ENCODE results near the gene PITX2. TPM values are rescaled to one million over a fixed set of nuclear protein-coding genes. Genes with fewer than 3 reads are reported as not detected.
A peak's percentile ranks its signal among the peaks of the same experiment; 100 is the strongest.

Gene PITX2
- polyA plus RNA-seq, 2 of the 4 experiments (the other 2 are of a cell fraction): 1.1 to 2.6 TPM

DNA sequence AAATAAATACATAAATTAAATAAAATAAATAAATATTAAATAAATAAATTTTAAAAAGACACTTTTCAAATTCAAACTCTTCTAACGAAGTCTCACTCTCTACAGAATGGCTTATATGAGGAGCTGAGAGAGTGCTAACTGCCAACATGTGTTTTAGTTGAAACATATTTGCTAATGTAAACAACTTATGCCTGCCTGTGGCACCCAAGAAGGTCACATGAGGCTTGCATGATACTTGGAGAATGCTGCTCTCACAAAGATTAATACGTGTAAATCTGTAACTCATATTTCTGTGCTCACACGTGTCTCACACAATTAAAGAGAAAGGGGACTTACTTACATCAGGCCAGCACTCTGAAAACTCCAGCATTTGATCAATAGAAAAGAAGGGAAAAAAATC lies 43.2 kb upstream of the PITX2 start:
- FAIRE-seq (no peak), ATAC-seq (no peak), DNase-seq (ENCODE audit: low read depth in 1 of 2, low spot score in 1 of 2) (no peak)
- TF ChIP-seq KDM1A (IDR thresholded peaks at IDR 0.05; ENCODE audit: low read depth): no peak
- TF ChIP-seq ZSCAN20 (CRISPR knock-in tag; IDR thresholded peaks at IDR 0.05): no peak
- Histone ChIP-seq H3K9me3 (no peaks in the 10 kb centered on the region), H3K27ac (no peak overlapping the region), H3K4me1 (peaks cover 17% of the 10 kb centered on the region), H3K4me2 (no peak overlapping the region), H3K4me3 (no peak overlapping the region)
- WGBS (ENCODE audit: missing lambda C conversion rate): 70% methylated on average over 3 of the region's 3 CpGs
- POLR2A ChIA-PET: no interaction called here
- CTCF ChIA-PET: no interaction called here

DNA sequence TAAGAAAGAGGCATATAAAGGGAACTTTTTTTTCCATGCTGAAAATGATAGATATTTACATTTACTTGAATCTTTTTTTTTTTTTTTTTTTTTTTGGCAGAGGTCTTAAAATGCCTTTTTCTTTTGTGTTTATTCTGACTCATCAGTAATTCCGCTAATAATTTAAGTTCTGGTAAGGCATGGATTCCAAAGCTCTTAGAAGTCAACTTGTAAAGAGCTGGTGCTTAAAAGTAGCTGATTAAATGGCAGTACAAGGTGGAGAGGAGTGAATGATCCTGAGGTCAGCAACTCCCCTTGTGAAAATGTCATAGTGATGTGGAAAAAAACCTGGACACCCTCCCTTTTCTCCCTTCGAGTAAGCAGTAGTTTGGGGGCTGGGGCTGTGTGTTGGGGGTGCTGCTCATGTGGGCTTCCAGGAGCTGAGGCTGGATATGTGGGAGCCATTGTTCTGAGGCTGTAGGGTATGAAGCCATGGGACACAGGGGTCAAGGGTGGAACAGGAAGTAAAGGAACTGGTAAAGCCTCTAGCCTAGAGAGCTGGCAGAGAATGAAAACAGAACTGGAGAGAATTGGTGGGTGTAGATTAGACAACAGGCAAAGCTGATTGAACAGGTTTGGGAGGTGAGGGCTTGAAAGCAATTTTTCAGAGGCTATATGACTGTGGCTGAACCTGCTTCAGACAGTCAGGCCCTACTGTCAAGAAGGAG lies 41.0 kb upstream of the PITX2 start:
- ATAC-seq (no peak; a peak in 1 of 6 replicates), FAIRE-seq (no peak), DNase-seq (ENCODE audit: low read depth in 1 of 2, low spot score in 1 of 2) (peak in 1 of 2 experiments; percentile 4)
- ChIA-PET POLR2A (no interaction called here), CTCF (no interaction called here)
- Histone ChIP-seq H3K27ac (peak overlapping the region in 1 of 2 experiments; percentile 52; a peak in 4 of 6 replicates), H3K4me3 (no peak overlapping the region), H3K9me3 (no peaks in the 10 kb centered on the region), H3K4me1 (peaks cover 17% of the 10 kb centered on the region), H3K4me2 (peak overlapping the region; percentile 41; the same call in 1 of the 3 replicates)
- WGBS (ENCODE audit: missing lambda C conversion rate): 9% methylated on average over 2 of the region's 2 CpGs
- TF ChIP-seq ZNF302 (CRISPR knock-in tag; IDR thresholded peaks at IDR 0.05) (no peak), FOXS1 (CRISPR knock-in tag; IDR thresholded peaks at IDR 0.05) (no peak), HDAC2 (IDR thresholded peaks at IDR 0.05) (no peak), KDM1A (IDR thresholded peaks at IDR 0.05; ENCODE audit: low read depth) (no peak), CBX8 (IDR thresholded peaks at IDR 0.05) (no peak), BHLHE40 (IDR thresholded peaks at IDR 0.05; ENCODE audit: low read depth, low read length) (no peak), HOXB13 (CRISPR knock-in tag; IDR thresholded peaks at IDR 0.05; ENCODE audit: low read depth) (no peak), NPAS2 (CRISPR knock-in tag; IDR thresholded peaks at IDR 0.05; ENCODE audit: borderline replicate concordance) (no peak), NFE2L2 (conservative IDR thresholded peaks at IDR 0.05; ENCODE audit: low read length) (no peak)
- TF ChIP-seq, protein P1, sequence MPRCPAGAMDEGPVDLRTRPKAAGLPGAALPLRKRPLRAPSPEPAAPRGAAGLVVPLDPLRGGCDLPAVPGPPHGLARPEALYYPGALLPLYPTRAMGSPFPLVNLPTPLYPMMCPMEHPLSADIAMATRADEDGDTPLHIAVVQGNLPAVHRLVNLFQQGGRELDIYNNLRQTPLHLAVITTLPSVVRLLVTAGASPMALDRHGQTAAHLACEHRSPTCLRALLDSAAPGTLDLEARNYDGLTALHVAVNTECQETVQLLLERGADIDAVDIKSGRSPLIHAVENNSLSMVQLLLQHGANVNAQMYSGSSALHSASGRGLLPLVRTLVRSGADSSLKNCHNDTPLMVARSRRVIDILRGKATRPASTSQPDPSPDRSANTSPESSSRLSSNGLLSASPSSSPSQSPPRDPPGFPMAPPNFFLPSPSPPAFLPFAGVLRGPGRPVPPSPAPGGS (IDR thresholded peaks at IDR 0.05): no peak

DNA sequence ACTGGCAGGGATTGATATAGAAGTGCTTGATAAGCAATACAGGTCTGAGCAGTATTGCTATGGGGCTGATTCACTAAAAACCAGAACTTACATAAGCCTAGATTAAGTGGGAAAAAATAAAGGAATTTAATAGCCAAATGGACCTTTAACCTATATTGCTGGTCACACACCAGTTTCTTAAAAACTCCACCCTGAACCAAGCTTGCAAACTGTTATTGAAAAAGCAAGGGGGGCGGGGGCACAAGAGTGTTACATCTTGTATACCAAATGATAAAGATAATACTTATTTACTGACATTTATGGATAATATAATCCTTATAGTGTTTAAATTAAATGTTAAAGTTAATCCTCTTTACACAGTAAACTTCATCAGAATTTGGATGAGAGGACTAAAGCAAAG lies 40.3 kb upstream of the PITX2 start:
- TF ChIP-seq CBX8 (IDR thresholded peaks at IDR 0.05) (no peak), EHMT2 (IDR thresholded peaks at IDR 0.05; ENCODE audit: low read depth) (no peak), FOSL2 (IDR thresholded peaks at IDR 0.05) (no peak), FOSL2 (CRISPR knock-in tag; IDR thresholded peaks at IDR 0.05) (no peak), FOXS1 (CRISPR knock-in tag; IDR thresholded peaks at IDR 0.05) (no peak), NPAS2 (CRISPR knock-in tag; IDR thresholded peaks at IDR 0.05; ENCODE audit: borderline replicate concordance) (no peak), JUNB (IDR thresholded peaks at IDR 0.05) (no peak)
- ChIA-PET CTCF (no interaction called here), POLR2A (no interaction called here)
- peak overlapping the region; percentile 41; the same call in 1 of the 3 replicates for H3K4me2 ChIP-seq
- WGBS (ENCODE audit: missing lambda C conversion rate): 42% methylated on average over 1 of the region's 1 CpG
- DNase-seq (ENCODE audit: low read depth in 1 of 2, low spot score in 1 of 2): no peak
- no peak for ATAC-seq
- H3K4me3 ChIP-seq: no peak overlapping the region
- H3K9me3 ChIP-seq: no peaks in the 10 kb centered on the region
- no peak for FAIRE-seq
- H3K4me1 ChIP-seq: peaks cover 17% of the 10 kb centered on the region
- H3K27ac ChIP-seq: no peak overlapping the region

DNA sequence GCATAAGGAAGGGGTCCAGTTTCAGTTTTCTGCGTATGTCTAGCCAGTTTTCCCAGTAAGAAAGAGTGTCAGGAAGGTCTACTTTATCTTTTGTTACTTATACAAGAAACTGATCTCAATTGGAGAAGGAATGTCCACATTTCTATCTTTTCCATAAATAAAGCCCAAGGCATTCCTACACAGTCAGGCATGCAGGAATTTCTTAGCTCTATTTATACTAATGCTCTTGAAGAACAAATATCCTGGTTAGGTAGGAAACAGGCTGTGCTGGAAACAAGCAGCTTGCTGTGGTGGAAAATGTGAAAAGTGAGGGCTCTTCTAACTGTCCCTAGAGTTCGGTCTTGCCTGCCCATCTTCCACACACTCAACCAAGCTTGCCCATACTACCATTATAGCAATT lies 37.9 kb upstream of the PITX2 start:
- TF ChIP-seq CBX2 (IDR thresholded peaks at IDR 0.05; ENCODE audit: borderline replicate concordance, low read depth) (no peak), KDM1A (IDR thresholded peaks at IDR 0.05; ENCODE audit: low read depth) (no peak), ZNF302 (CRISPR knock-in tag; IDR thresholded peaks at IDR 0.05) (no peak), NPAS2 (CRISPR knock-in tag; IDR thresholded peaks at IDR 0.05; ENCODE audit: borderline replicate concordance) (no peak), NFE2L2 (conservative IDR thresholded peaks at IDR 0.05; ENCODE audit: low read length) (no peak), HOXA7 (CRISPR knock-in tag; IDR thresholded peaks at IDR 0.05) (no peak), SMC3 (IDR thresholded peaks at IDR 0.05) (no peak), FOXS1 (CRISPR knock-in tag; IDR thresholded peaks at IDR 0.05) (no peak), EHF (CRISPR knock-in tag; IDR thresholded peaks at IDR 0.05) (no peak), RNF2 (IDR thresholded peaks at IDR 0.05; ENCODE audit: borderline replicate concordance, low read depth) (no peak), PHF8 (IDR thresholded peaks at IDR 0.05; ENCODE audit: borderline replicate concordance, low read depth) (no peak), HOXB13 (CRISPR knock-in tag; IDR thresholded peaks at IDR 0.05; ENCODE audit: low read depth) (no peak), POLR2A (IDR thresholded peaks at IDR 0.05; ENCODE audit: low read length) (no peak)
- TF ChIP-seq, protein P2, sequence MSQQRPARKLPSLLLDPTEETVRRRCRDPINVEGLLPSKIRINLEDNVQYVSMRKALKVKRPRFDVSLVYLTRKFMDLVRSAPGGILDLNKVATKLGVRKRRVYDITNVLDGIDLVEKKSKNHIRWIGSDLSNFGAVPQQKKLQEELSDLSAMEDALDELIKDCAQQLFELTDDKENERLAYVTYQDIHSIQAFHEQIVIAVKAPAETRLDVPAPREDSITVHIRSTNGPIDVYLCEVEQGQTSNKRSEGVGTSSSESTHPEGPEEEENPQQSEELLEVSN (IDR thresholded peaks at IDR 0.05; ENCODE audit: borderline replicate concordance, low read depth): no peak
- TF ChIP-seq, protein P3, sequence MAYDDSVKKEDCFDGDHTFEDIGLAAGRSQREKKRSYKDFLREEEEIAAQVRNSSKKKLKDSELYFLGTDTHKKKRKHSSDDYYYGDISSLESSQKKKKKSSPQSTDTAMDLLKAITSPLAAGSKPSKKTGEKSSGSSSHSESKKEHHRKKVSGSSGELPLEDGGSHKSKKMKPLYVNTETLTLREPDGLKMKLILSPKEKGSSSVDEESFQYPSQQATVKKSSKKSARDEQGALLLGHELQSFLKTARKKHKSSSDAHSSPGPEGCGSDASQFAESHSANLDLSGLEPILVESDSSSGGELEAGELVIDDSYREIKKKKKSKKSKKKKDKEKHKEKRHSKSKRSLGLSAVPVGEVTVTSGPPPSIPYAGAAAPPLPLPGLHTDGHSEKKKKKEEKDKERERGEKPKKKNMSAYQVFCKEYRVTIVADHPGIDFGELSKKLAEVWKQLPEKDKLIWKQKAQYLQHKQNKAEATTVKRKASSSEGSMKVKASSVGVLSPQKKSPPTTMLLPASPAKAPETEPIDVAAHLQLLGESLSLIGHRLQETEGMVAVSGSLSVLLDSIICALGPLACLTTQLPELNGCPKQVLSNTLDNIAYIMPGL (CRISPR knock-in tag; IDR thresholded peaks at IDR 0.05; ENCODE audit: borderline replicate concordance): no peak
- TF ChIP-seq, protein P4, sequence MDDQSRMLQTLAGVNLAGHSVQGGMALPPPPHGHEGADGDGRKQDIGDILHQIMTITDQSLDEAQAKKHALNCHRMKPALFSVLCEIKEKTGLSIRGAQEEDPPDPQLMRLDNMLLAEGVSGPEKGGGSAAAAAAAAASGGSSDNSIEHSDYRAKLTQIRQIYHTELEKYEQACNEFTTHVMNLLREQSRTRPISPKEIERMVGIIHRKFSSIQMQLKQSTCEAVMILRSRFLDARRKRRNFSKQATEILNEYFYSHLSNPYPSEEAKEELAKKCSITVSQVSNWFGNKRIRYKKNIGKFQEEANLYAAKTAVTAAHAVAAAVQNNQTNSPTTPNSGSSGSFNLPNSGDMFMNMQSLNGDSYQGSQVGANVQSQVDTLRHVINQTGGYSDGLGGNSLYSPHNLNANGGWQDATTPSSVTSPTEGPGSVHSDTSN (IDR thresholded peaks at IDR 0.05): no peak

More for the DNA sequence above, 37.9 kb upstream of the PITX2 start:
- FAIRE-seq (no peak), ATAC-seq (no peak), DNase-seq (ENCODE audit: low read depth in 1 of 2, low spot score in 1 of 2) (no peak)
- WGBS (ENCODE audit: missing lambda C conversion rate): 73% methylated on average over 2 of the region's 2 CpGs
- Histone ChIP-seq H3K4me1 (peaks cover 17% of the 10 kb centered on the region), H3K9me3 (no peaks in the 10 kb centered on the region), H3K4me3 (no peak overlapping the region), H3K4me2 (no peak overlapping the region), H3K27ac (no peak overlapping the region)
- ChIA-PET CTCF (no interaction called here), POLR2A (no interaction called here)

Data from A549 (cell line).